Neural cell (in vitro differentiated cells): ENCODE measurements around the gene SIK3. TPM values are rescaled to one million over a fixed set of nuclear protein-coding genes. Genes with fewer than 3 reads are reported as not detected.
"Not testable (repeated sequence)": the region's sequence is repeated elsewhere in the genome, so short reads cannot be mapped to it uniquely, and the experiment has no call there.

Source experiments
- H2AFZ ChIP-seq: fragments of 200-600, 300-800 bp; sonication (generic), shearing (Covaris generic); 2 replicates; pipeline ENCODE4 v1.6.0; 2014; ENCODE audit warnings: low read depth, mild to moderate bottlenecking, antibody characterized with exemption, low read length, moderate library complexity
- H3F3A ChIP-seq: fragments of 200-600 bp; shearing (Covaris generic); 2 replicates; pipeline ENCODE4 v1.6.1; 2016; ENCODE audit warnings: mild to moderate bottlenecking, moderate library complexity, mixed read lengths, antibody characterized with exemption, low read length; ENCODE audit not compliant: insufficient read depth, poor library complexity, severe bottlenecking
- H3K27ac ChIP-seq: fragments of 200-600, 300-800 bp; sonication (generic), shearing (Covaris generic); 2 replicates; pipeline ENCODE4 v1.5.1; 2014; ENCODE audit warnings: mild to moderate bottlenecking, low read length, moderate library complexity
- H3K27me3 ChIP-seq: fragments of 300-800, 200-600 bp; sonication (generic), shearing (Covaris generic); 2 replicates; pipeline ENCODE4 v1.6.0; 2014; ENCODE audit warnings: mild to moderate bottlenecking, low read depth, low read length, moderate library complexity; ENCODE audit not compliant: insufficient read depth
- H3K36me3 ChIP-seq: fragments of 300-800, 200-600 bp; sonication (generic), shearing (Covaris generic); 2 replicates; pipeline ENCODE4 v1.5.1; 2014; ENCODE audit warnings: mild to moderate bottlenecking, antibody characterized with exemption, low read length, moderate library complexity; ENCODE audit not compliant: insufficient read depth
- H3K4me2 ChIP-seq: fragments of 300-800, 200-600 bp; sonication (generic), shearing (Covaris generic); 2 replicates; pipeline ENCODE4 v1.6.0; 2014; ENCODE audit warnings: mild to moderate bottlenecking, low read length
- H3K4me3 ChIP-seq: fragments of 300-800, 200-600 bp; sonication (generic), shearing (Covaris generic); 2 replicates; pipeline ENCODE4 v1.5.1; 2014; ENCODE audit warnings: mild to moderate bottlenecking, low read length, moderate library complexity
- H3K79me2 ChIP-seq: fragments of 200-600 bp; shearing (Covaris generic); replicated peaks from 2 replicates; pipeline ENCODE4 v1.6.0; 2014; ENCODE audit warnings: mild to moderate bottlenecking, low read length, moderate library complexity; ENCODE audit not compliant: insufficient read depth
- H3K9ac ChIP-seq: fragments of 300-800, 200-600 bp; sonication (generic), shearing (Covaris generic); 2 replicates; pipeline ENCODE4 v1.6.1; 2016; ENCODE audit warnings: mild to moderate bottlenecking, low read length, mixed read lengths
- H3K9me2 ChIP-seq: fragments of 200-600 bp; shearing (Covaris generic); 2 replicates; pipeline ENCODE4 v1.6.1; 2016; ENCODE audit warnings: mild to moderate bottlenecking, low read length, mixed read lengths; ENCODE audit not compliant: insufficient read depth
- H3K9me3 ChIP-seq: fragments of 200-600, 300-800 bp; sonication (generic), shearing (Covaris generic); 2 replicates; pipeline ENCODE4 v1.6.1; 2016; ENCODE audit warnings: mild to moderate bottlenecking, mixed run types, low read length, moderate library complexity, mixed read lengths
- H4K20me1 ChIP-seq: fragments of 200-600 bp; shearing (Covaris generic); 2 replicates; pipeline ENCODE4 v1.6.1; 2016; ENCODE audit warnings: mild to moderate bottlenecking, mixed run types; ENCODE audit not compliant: insufficient read depth
- CTCF ChIP-seq: fragments of 450-650 bp; IDR thresholded peaks from 2 replicates; pipeline ENCODE4 v1.5.1; 2014; ENCODE audit warnings: antibody characterized with exemption, mild to moderate bottlenecking, moderate library complexity; ENCODE audit not compliant: poor library complexity, severe bottlenecking
- EP300 ChIP-seq: fragments of 450-650 bp; conservative IDR thresholded peaks from 2 replicates; pipeline ENCODE4 v1.6.1; 2014; ENCODE audit warnings: antibody characterized with exemption, mild to moderate bottlenecking, moderate library complexity; ENCODE audit not compliant: poor library complexity, severe bottlenecking
- EZH2 ChIP-seq: fragments of 200-600, 300-800 bp; shearing (Covaris generic), sonication (generic); IDR thresholded peaks from 2 replicates; pipeline ENCODE4 v1.6.1; 2014; ENCODE audit warnings: antibody characterized with exemption, low read length, borderline replicate concordance, mild to moderate bottlenecking; ENCODE audit not compliant: insufficient read depth, poor library complexity, severe bottlenecking
- MXI1 ChIP-seq: fragments of 450-650 bp; conservative IDR thresholded peaks from 2 replicates; pipeline ENCODE4 v1.6.1; 2014; ENCODE audit warnings: antibody characterized with exemption, mild to moderate bottlenecking; ENCODE audit not compliant: poor library complexity, severe bottlenecking
- POLR2AphosphoS5 ChIP-seq: IDR thresholded peaks from 2 replicates; pipeline ENCODE4 v1.6.1; 2012
- RAD21 ChIP-seq: fragments of 450-650 bp; conservative IDR thresholded peaks from 2 replicates; pipeline ENCODE4 v1.6.1; 2014; ENCODE audit warnings: antibody characterized with exemption, mild to moderate bottlenecking, moderate library complexity
- REST ChIP-seq: IDR thresholded peaks from 2 replicates; pipeline ENCODE4 v1.6.1; 2012; ENCODE audit warnings: borderline replicate concordance
- SMC3 ChIP-seq: fragments of 450-650 bp; conservative IDR thresholded peaks from 2 replicates; pipeline ENCODE4 v1.6.1; 2014; ENCODE audit warnings: antibody characterized with exemption, mild to moderate bottlenecking, moderate library complexity; ENCODE audit not compliant: poor library complexity
- TAF1 ChIP-seq: IDR thresholded peaks from 2 replicates; pipeline ENCODE4 v1.6.1; 2012; ENCODE audit warnings: low read depth
- polyA plus RNA-seq: library from polyadenylated mRNA; depleted of rRNA; stranded (reverse); fragments of >200 nt; gene quantifications from 2 replicates; pipeline ENCODE4 v1.2.3, GENCODE V29; 2014

SIK3 gene
- polyA plus RNA-seq, 1 donor from 2014 or later, result 11.2 TPM

DNA sequence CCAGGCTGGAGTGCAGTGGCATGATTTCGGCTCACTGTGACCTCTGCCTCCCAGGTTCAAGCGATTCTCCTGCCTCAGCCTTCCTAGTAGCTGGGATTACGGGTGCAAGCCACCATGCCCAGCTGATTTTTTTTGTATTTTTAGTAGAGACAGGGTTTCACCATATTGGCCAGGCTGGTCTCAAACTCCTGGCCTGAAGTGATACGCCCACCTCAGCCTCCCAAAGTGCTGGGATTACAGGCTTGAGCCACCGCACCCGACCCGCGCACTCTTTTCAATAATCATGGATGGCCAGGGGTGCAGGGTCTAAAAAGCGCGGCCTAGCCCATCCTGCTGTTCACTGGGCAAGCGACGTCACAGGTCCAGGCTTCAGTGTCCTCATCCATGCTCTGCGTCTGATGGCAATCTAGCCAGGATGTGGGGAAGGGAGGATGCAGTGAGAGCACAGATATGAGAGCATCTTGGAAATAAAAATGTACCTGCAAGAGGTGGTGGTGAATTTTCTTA is 263.6 kb downstream of the SIK3 start:
- not testable (repeated sequence) for H3K9ac ChIP-seq, H3F3A ChIP-seq, H2AFZ ChIP-seq, H3K4me3 ChIP-seq, H3K9me2 ChIP-seq, H3K36me3 ChIP-seq, H3K79me2 ChIP-seq, H3K4me2 ChIP-seq, H3K27me3 ChIP-seq, H4K20me1 ChIP-seq, H3K9me3 ChIP-seq, H3K27ac ChIP-seq

GRCh38 chr11:116833816-116834534 is 264.3 kb downstream of the SIK3 start:
- no peak overlapping the region for H3K27ac ChIP-seq
- no peak overlapping the region for H3K9ac ChIP-seq
- H3K27me3 ChIP-seq, result no peaks in the 10 kb centered on the region
- no peak overlapping the region for H2AFZ ChIP-seq
- H3K4me3 ChIP-seq, result no peak overlapping the region
- H3K36me3 ChIP-seq, result no peaks in the 10 kb centered on the region
- no peaks in the 10 kb centered on the region for H3F3A ChIP-seq
- H3K9me2 ChIP-seq, result no peaks in the 10 kb centered on the region
- TF ChIP-seq CTCF (no peak), REST (no peak), EZH2 (no peak), EP300 (no peak), TAF1 (no peak), SMC3 (no peak), MXI1 (no peak), POLR2AphosphoS5 (no peak), RAD21 (no peak)
- no peaks in the 10 kb centered on the region for H3K79me2 ChIP-seq
- no peak overlapping the region for H3K4me2 ChIP-seq
- no peaks in the 10 kb centered on the region for H3K9me3 ChIP-seq
- no peaks in the 10 kb centered on the region for H4K20me1 ChIP-seq
